ENCODE measurements around the gene MYO5B. TPM values are rescaled to one million over a fixed set of nuclear protein-coding genes. Genes with fewer than 3 reads are reported as not detected.

MYO5B gene
- total RNA-seq, 2 donors from 2014 or later, result 106 to 132 TPM

DNA sequence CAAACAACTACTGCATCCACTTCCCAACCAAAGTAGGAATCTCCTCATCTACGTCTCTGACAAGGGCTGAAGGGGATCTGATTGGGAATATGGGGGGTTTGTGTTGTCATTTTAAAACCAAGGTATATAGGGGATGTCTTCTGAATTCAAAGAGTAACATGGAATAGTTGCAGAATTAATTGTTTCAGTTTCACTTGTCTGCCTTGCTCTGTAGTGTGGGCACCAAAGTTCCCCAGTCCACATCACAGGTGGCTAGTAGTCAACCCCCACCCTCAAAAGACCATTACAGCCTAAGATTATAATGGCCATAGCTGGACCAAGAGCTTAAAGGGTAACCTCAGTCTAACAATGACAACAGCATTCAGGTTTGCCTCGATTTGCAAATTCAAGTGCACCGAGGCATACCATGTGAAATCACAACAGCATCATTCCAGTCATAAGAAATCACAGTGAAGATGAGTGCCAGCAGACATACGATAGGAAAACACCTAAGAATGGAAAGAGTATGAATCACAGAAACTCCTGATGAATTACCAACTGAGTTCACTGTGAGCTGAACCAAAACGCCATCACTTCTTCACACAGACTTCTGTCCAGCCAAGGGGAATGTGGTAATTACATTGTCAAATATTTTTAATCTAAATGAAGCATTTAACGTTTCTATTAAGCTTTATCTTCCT lies 52.4 kb downstream of the MYO5B start:
- H3K36me3 ChIP-seq, result no peaks in the 10 kb centered on the region
- no peak for DNase-seq

DNA sequence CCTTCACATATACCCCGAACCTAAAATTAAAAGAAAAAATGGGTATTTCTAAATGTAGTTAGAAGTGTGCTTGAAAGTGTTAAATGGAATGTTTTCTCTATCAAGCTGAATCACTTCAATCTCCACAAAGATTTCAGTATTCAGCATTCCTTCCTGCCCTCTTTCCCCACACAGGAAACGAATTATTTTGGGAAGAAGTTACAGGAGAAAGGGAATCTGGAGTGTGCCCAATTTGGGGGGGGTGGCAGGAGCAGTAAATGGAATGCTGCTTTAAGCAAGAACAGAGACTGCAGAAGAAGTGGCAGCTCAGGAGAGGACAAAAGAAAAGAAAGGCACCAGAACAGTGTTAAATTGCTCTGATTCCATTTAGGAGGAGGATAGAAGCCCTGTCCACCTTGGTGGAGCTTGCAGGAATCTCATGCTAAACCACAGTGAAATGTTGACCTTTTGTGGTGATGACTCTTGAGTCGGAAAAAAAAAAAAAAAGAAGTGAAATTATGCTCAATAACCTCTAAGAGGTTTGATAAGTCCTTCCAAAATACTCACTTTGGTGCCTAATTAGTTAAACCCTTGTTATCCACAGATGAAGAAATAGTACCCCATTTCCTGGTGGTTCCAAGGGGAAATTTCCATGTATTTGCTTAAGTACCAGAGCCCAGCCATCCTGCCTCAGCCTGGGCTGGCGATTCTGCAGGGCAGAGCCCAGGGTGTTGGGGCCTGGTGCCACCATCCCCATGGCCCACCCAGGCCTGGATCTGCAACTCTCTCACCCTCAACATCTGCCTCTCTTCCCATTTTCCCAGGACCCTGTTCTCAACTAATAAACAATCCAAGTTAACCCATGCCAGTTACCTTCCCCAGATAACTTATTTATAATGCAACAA lies 56.5 kb downstream of the MYO5B start:
- no peak for DNase-seq
- Histone ChIP-seq H3K27ac (no peak overlapping the region), H3K9ac (ENCODE audit: low read depth in 2 of 2, low read length in 2 of 2) (no peak overlapping the region), H3K36me3 (no peaks in the 10 kb centered on the region), H3K4me3 (no peak overlapping the region), H3K9me3 (no peaks in the 10 kb centered on the region), H3K4me1 (no peaks in the 10 kb centered on the region), H3K27me3 (no peaks in the 10 kb centered on the region)
- intact Hi-C loops (cut with DNase I), result no loop called here
- no peak for TF ChIP-seq CTCF (IDR thresholded peaks at IDR 0.05)

More for the DNA sequence above, 52.4 kb downstream of the MYO5B start:
- TF ChIP-seq CTCF (IDR thresholded peaks at IDR 0.05), result no peak
- H3K9ac ChIP-seq (ENCODE audit: low read depth in 2 of 2, low read length in 2 of 2), result no peak overlapping the region
- H3K27me3 ChIP-seq, result no peaks in the 10 kb centered on the region
- intact Hi-C loops (cut with DNase I), result no loop called here
- no peak overlapping the region for H3K4me3 ChIP-seq
- no peaks in the 10 kb centered on the region for H3K9me3 ChIP-seq
- no peak overlapping the region for H3K27ac ChIP-seq
- no peaks in the 10 kb centered on the region for H3K4me1 ChIP-seq

DNA sequence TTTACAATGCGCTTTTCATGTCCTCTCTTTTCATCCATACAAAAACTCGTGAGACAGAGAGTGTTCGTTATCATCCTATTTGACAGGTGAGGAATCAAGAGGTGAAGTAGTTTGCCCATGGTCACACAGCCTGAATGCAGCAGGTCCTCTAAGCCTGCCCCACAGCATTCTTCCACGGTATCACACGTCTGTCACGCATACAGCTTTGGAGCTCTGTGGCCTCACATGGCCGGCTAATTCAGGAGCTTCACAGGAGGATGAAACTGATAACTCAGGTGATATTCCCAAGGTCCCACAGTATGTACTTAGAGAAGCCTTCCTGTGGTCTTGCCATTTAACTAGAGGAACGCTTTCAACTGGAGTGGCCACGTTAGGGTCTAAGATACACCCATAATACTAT lies 59.0 kb downstream of the MYO5B start:
- H3K36me3 ChIP-seq, result no peaks in the 10 kb centered on the region
- intact Hi-C loops (cut with DNase I), result no loop called here
- no peak overlapping the region for H3K4me3 ChIP-seq
- no peak for TF ChIP-seq CTCF (IDR thresholded peaks at IDR 0.05)
- H3K9me3 ChIP-seq, result no peaks in the 10 kb centered on the region
- no peaks in the 10 kb centered on the region for H3K4me1 ChIP-seq
- no peaks in the 10 kb centered on the region for H3K27me3 ChIP-seq
- no peak overlapping the region for H3K27ac ChIP-seq
- H3K9ac ChIP-seq (ENCODE audit: low read depth in 2 of 2, low read length in 2 of 2), result no peak overlapping the region
- DNase-seq, result no peak

DNA sequence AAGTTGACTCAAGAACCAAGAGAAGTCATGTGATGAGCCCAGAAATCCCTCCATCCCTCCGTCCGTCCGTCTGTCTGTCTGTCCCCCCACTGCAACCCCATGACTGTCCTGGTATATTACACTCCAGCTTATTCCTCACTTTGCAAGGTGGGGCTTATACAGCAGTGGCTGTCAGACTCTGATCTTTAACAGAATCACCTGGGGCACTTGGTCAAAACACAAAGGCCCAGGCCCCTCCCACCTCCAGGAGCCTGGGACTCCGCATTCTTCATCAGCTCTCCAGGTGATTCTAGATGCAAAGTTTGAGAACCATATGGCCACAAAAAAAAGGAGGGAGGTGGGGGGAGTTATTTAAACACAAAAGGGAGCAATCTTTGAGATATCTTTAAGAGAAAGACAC lies 61.4 kb downstream of the MYO5B start:
- H3K36me3 ChIP-seq, result no peaks in the 10 kb centered on the region
- H3K27ac ChIP-seq, result no peak overlapping the region
- H3K27me3 ChIP-seq, result no peaks in the 10 kb centered on the region
- no peak overlapping the region for H3K4me3 ChIP-seq
- H3K4me1 ChIP-seq, result peaks cover 6% of the 10 kb centered on the region
- H3K9ac ChIP-seq (ENCODE audit: low read depth in 2 of 2, low read length in 2 of 2), result no peak overlapping the region
- no peak for DNase-seq
- no peak for TF ChIP-seq CTCF (IDR thresholded peaks at IDR 0.05)
- H3K9me3 ChIP-seq, result no peaks in the 10 kb centered on the region
- intact Hi-C loops (cut with DNase I), result no loop called here

DNA sequence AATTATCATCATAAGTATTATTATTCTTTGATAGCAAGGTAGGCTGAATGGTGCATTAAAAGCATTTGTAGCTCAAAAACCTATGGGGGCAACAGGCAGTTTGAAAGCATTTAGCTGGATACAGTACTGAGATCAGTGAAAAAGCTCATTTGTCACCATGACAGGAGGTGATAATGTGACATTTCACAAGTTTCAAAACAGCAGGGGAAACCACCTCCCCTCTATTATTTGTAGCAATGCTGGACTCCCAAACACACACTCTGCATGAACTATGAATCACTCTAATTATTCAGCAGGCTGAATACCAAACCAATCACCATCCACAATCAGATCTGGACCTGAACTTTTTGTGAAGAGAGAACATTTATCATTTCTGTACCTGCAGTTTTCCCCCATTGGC lies 63.4 kb downstream of the MYO5B start:
- intact Hi-C loops (cut with DNase I), result no loop called here
- no peak for DNase-seq
- no peak overlapping the region for H3K9ac ChIP-seq (ENCODE audit: low read depth in 2 of 2, low read length in 2 of 2)
- no peak for TF ChIP-seq CTCF (IDR thresholded peaks at IDR 0.05)
- H3K27me3 ChIP-seq, result no peaks in the 10 kb centered on the region
- H3K27ac ChIP-seq, result no peak overlapping the region
- no peaks in the 10 kb centered on the region for H3K36me3 ChIP-seq
- H3K9me3 ChIP-seq, result no peaks in the 10 kb centered on the region
- H3K4me3 ChIP-seq, result no peak overlapping the region
- peaks cover 6% of the 10 kb centered on the region for H3K4me1 ChIP-seq

Measured in colonic mucosa (tissue), 4 donors.